SK-N-MC (cell line): ENCODE results near the gene SMAP1.

Source experiments
- EZH2 ChIP-seq: fragments of 200-600 bp; sonication (generic); IDR thresholded peaks from one replicate; pipeline ENCODE4 v1.6.1; 2017; ENCODE audit warnings: antibody characterized with exemption
- POLR2AphosphoS5 ChIP-seq: IDR thresholded peaks from 2 replicates; pipeline ENCODE4 v1.6.1; 2012; ENCODE audit warnings: mild to moderate bottlenecking, low read depth, low read length, borderline replicate concordance

- no peak for TF ChIP-seq EZH2
- TF ChIP-seq POLR2AphosphoS5, result no peak
Measured at GRCh38 chr6:70841112-70841511, 173.4 kb downstream of the SMAP1 start.
